Uterus (tissue), 4 donors: ENCODE results near the gene SYT14. TPM values are rescaled to one million over a fixed set of nuclear protein-coding genes. Genes with fewer than 3 reads are reported as not detected.
"Not testable (repeated sequence)": the region's sequence is repeated elsewhere in the genome, so short reads cannot be mapped to it uniquely, and the experiment has no call there.

Source experiments
- DNase-seq, 2 donors: peaks; one replicate each; pipeline ENCODE4 v3.0.0-alpha.2; 2019 to 2020
- H3K27ac ChIP-seq, 2 donors: fragments of 200-600 bp; sonication (generic); 1 replicate in 1 of 2; 2 replicates in 1 of 2; pipeline ENCODE4 v1.5.1; 2016 to 2018
- H3K27me3 ChIP-seq, 2 donors: fragments of 200-600 bp; sonication (generic); one replicate each; pipeline ENCODE4 v1.5.1; 2018 to 2019; ENCODE audit warnings: control low read depth in 1 of 2
- H3K36me3 ChIP-seq, 2 donors: fragments of 200-600 bp; sonication (generic); one replicate each; pipeline ENCODE4 v1.5.1; 2019; ENCODE audit warnings: control low read depth in 1 of 2
- H3K4me1 ChIP-seq, 2 donors: fragments of 200-600 bp; sonication (generic); one replicate each; pipeline ENCODE4 v1.5.1; 2018 to 2019; ENCODE audit warnings: control low read depth in 1 of 2
- H3K4me3 ChIP-seq, 2 donors: fragments of 200-600 bp; sonication (generic); 1 replicate in 1 of 2; 2 replicates in 1 of 2; pipeline ENCODE4 v1.5.1; 2018 to 2019; ENCODE audit warnings: mild to moderate bottlenecking in 1 of 2
- H3K9me3 ChIP-seq, 2 donors: fragments of 200-600 bp; sonication (generic); one replicate each; pipeline ENCODE4 v1.5.1; 2019; ENCODE audit warnings: control low read depth in 1 of 2
- CTCF ChIP-seq, 4 experiments: fragments of 200-600 bp in 2 of 4; fragments of 450-650 bp in 2 of 4; sonication (generic) in 2 of 4; IDR thresholded peaks; one replicate each; pipeline ENCODE4 v1.5.1; 2016 to 2019; ENCODE audit warnings: antibody characterized with exemption in 4 of 4, mild to moderate bottlenecking in 2 of 4, moderate library complexity in 1 of 4
- POLR2A ChIP-seq, 2 donors: fragments of 450-650 bp; IDR thresholded peaks; one replicate each; pipeline ENCODE4 v1.6.1; 2016; ENCODE audit warnings: antibody characterized with exemption in 2 of 2, mild to moderate bottlenecking in 1 of 2, moderate library complexity in 1 of 2
- intact Hi-C: fragments of 100-400 bp; cut with DNase I; formaldehyde crosslinking; loops from one replicate; pipeline ENCODE4 v1.15.1; 2023; ENCODE audit warnings: low total_unique reads
- total RNA-seq, 4 donors: library from RNA; depleted of rRNA in 3 of 4; stranded (reverse); fragments of >200 nt in 3 of 4; gene quantifications; one replicate each; pipeline versions ENCODE4 v1.1.0 to v1.2.4, GENCODE V29; 2014 to 2023
- donor health status: DM: yes; HTN: yes; CAD: no.

SYT14 gene
- 1 to 10 TPM in 1 of 4 donors, under 1 TPM in 1, not detected in 2; under 0.01 to 1.0 TPM for total RNA-seq

- TF ChIP-seq CTCF (IDR thresholded peaks at IDR 0.05): no peak
- no peak for TF ChIP-seq POLR2A (IDR thresholded peaks at IDR 0.05)
- Histone ChIP-seq H3K36me3 (no peaks in the 10 kb centered on the region), H3K4me3 (no peak within 1 kb of the TSS), H3K4me1 (peaks cover 0 to 7% of the 10 kb centered on the region in 2 donors), H3K9me3 (no peaks in the 10 kb centered on the region), H3K27me3 (peaks cover 0 to 8% of the 10 kb centered on the region in 2 donors), H3K27ac (no peak within 1 kb of the TSS)
- intact Hi-C loops: no loop called here
- no peak for DNase-seq
Measured at GRCh38 chr1:209937996-209938959, at the start of gene SYT14. TSS of gene SYT14 (plus strand) at chr1:209938217. CDS start at chr1:209938265, 48 bp downstream.

- H3K9me3 ChIP-seq, H3K4me1 ChIP-seq, DNase-seq, H3K27ac ChIP-seq, intact Hi-C loops, H3K36me3 ChIP-seq, H3K27me3 ChIP-seq, H3K4me3 ChIP-seq: not testable (repeated sequence)
Measured at GRCh38 chr1:209888291-209889076, 49.5 kb upstream of the SYT14 start.

- no peaks in the 10 kb centered on the region for H3K36me3 ChIP-seq
- no peaks in the 10 kb centered on the region for H3K9me3 ChIP-seq
- intact Hi-C loops: no loop called here
- no peak for DNase-seq
- H3K27me3 ChIP-seq: no peaks in the 10 kb centered on the region
- no peaks in the 10 kb centered on the region for H3K4me1 ChIP-seq
- no peak overlapping the region for H3K27ac ChIP-seq
- TF ChIP-seq POLR2A (IDR thresholded peaks at IDR 0.05) (no peak), CTCF (IDR thresholded peaks at IDR 0.05) (no peak)
- no peak overlapping the region for H3K4me3 ChIP-seq
Measured at GRCh38 chr1:209889077-209889418, 49.0 kb upstream of the SYT14 start.

GRCh38 chr1:209890641-209891330, 47.2 kb upstream of the SYT14 start:
- Histone ChIP-seq H3K27ac (no peak overlapping the region), H3K4me1 (no peaks in the 10 kb centered on the region), H3K27me3 (no peaks in the 10 kb centered on the region), H3K4me3 (no peak overlapping the region), H3K9me3 (no peaks in the 10 kb centered on the region), H3K36me3 (no peaks in the 10 kb centered on the region)
- intact Hi-C loops: no loop called here
- no peak for DNase-seq
- TF ChIP-seq POLR2A (IDR thresholded peaks at IDR 0.05) (no peak), CTCF (IDR thresholded peaks at IDR 0.05) (no peak)

- Histone ChIP-seq H3K4me1 (no peaks in the 10 kb centered on the region), H3K4me3 (no peak overlapping the region), H3K9me3 (no peaks in the 10 kb centered on the region), H3K27ac (no peak overlapping the region), H3K27me3 (no peaks in the 10 kb centered on the region), H3K36me3 (no peaks in the 10 kb centered on the region)
- TF ChIP-seq CTCF (IDR thresholded peaks at IDR 0.05) (no peak), POLR2A (IDR thresholded peaks at IDR 0.05) (no peak)
- no peak for DNase-seq
- intact Hi-C loops: no loop called here
Measured at GRCh38 chr1:209893751-209894150, 44.3 kb upstream of the SYT14 start.
